ENCODE measurements around the gene GUCY2D.

The GUCY2D gene

DNA sequence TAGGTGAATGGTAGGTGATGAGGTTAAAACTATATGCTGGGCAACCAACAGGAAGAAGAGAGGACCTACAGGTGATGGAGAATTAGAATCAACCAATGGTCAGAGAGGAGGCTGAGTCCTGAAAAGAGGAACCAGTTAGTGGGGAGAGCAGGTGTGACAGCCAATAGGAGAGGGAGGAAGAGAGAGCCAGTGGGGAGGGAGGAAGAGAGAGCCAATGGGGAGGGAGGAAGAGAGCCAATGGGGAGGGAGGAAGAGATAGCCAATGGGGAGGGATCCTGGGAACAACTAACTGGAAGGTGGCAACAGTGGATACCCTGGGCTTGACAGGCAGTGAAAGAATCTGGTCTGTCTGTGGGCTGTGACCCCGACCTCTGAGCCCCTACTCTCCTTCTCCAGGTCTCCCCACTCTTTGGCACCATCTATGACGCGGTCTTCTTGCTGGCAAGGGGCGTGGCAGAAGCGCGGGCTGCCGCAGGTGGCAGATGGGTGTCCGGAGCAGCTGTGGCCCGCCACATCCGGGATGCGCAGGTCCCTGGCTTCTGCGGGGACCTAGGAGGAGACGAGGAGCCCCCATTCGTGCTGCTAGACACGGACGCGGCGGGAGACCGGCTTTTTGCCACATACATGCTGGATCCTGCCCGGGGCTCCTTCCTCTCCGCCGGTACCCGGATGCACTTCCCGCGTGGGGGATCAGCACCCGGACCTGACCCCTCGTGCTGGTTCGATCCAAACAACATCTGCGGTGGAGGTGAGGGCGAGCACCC lies 3.7 kb downstream of the GUCY2D start:
- H3K4me3 ChIP-seq (replicated peaks; ENCODE audit: insufficient read depth, low read length), result no peak overlapping the region
- H3K27me3 ChIP-seq (ENCODE audit: insufficient read depth, poor library complexity, severe bottlenecking), result no peaks in the 10 kb centered on the region
- TF ChIP-seq POLR2AphosphoS5 (IDR thresholded peaks at IDR 0.05; ENCODE audit: low read depth) (no peak), GABPA (IDR thresholded peaks at IDR 0.05; ENCODE audit: low read depth) (no peak), SPI1 (IDR thresholded peaks at IDR 0.05; ENCODE audit: borderline replicate concordance, low read depth) (no peak)
- TF ChIP-seq, protein P1, sequence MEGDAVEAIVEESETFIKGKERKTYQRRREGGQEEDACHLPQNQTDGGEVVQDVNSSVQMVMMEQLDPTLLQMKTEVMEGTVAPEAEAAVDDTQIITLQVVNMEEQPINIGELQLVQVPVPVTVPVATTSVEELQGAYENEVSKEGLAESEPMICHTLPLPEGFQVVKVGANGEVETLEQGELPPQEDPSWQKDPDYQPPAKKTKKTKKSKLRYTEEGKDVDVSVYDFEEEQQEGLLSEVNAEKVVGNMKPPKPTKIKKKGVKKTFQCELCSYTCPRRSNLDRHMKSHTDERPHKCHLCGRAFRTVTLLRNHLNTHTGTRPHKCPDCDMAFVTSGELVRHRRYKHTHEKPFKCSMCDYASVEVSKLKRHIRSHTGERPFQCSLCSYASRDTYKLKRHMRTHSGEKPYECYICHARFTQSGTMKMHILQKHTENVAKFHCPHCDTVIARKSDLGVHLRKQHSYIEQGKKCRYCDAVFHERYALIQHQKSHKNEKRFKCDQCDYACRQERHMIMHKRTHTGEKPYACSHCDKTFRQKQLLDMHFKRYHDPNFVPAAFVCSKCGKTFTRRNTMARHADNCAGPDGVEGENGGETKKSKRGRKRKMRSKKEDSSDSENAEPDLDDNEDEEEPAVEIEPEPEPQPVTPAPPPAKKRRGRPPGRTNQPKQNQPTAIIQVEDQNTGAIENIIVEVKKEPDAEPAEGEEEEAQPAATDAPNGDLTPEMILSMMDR (IDR thresholded peaks at IDR 0.05; ENCODE audit: insufficient read depth, low read length), result no peak
- TF ChIP-seq, protein P2, sequence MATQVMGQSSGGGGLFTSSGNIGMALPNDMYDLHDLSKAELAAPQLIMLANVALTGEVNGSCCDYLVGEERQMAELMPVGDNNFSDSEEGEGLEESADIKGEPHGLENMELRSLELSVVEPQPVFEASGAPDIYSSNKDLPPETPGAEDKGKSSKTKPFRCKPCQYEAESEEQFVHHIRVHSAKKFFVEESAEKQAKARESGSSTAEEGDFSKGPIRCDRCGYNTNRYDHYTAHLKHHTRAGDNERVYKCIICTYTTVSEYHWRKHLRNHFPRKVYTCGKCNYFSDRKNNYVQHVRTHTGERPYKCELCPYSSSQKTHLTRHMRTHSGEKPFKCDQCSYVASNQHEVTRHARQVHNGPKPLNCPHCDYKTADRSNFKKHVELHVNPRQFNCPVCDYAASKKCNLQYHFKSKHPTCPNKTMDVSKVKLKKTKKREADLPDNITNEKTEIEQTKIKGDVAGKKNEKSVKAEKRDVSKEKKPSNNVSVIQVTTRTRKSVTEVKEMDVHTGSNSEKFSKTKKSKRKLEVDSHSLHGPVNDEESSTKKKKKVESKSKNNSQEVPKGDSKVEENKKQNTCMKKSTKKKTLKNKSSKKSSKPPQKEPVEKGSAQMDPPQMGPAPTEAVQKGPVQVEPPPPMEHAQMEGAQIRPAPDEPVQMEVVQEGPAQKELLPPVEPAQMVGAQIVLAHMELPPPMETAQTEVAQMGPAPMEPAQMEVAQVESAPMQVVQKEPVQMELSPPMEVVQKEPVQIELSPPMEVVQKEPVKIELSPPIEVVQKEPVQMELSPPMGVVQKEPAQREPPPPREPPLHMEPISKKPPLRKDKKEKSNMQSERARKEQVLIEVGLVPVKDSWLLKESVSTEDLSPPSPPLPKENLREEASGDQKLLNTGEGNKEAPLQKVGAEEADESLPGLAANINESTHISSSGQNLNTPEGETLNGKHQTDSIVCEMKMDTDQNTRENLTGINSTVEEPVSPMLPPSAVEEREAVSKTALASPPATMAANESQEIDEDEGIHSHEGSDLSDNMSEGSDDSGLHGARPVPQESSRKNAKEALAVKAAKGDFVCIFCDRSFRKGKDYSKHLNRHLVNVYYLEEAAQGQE (IDR thresholded peaks at IDR 0.05; ENCODE audit: insufficient replicate concordance, low read depth), result no peak
- no peak overlapping the region for H3K27ac ChIP-seq (replicated peaks)
- no peak for DNase-seq (ENCODE audit: low read depth in 1 of 2, low spot score in 1 of 2)

GRCh38 chr17:8006836-8007680 lies 4.6 kb downstream of the GUCY2D start:
- Histone ChIP-seq H3K27ac (replicated peaks) (no peak overlapping the region), H3K27me3 (ENCODE audit: insufficient read depth, poor library complexity, severe bottlenecking) (no peaks in the 10 kb centered on the region), H3K4me3 (replicated peaks; ENCODE audit: insufficient read depth, low read length) (no peak overlapping the region)
- no peak for TF ChIP-seq GABPA (IDR thresholded peaks at IDR 0.05; ENCODE audit: low read depth)
- TF ChIP-seq, protein P1 (IDR thresholded peaks at IDR 0.05; ENCODE audit: insufficient read depth, low read length), result no peak
- TF ChIP-seq SPI1 (IDR thresholded peaks at IDR 0.05; ENCODE audit: borderline replicate concordance, low read depth), result no peak
- TF ChIP-seq, protein P2 (IDR thresholded peaks at IDR 0.05; ENCODE audit: insufficient replicate concordance, low read depth), result no peak
- TF ChIP-seq POLR2AphosphoS5 (IDR thresholded peaks at IDR 0.05; ENCODE audit: low read depth), result no peak
- DNase-seq (ENCODE audit: low read depth in 1 of 2, low spot score in 1 of 2), result no peak

DNA sequence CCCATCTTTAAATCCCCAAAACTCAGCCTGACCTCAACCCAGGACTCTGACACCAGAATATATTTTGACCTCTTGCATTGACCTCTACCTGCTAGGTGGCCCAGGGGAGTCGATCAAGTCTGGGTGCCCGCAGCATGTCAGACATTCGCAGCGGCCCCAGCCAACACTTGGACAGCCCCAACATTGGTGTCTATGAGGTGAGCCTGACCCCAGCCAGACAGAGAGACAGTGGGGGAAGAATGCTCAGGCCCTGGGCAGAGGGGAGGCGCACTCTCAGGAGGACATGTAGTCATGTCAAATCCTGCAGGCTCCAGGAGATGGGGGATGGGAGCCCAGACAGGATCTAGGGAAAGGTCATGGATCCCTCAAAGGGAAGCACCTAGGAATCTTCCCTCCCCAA lies 5.4 kb downstream of the GUCY2D start:
- TF ChIP-seq SPI1 (IDR thresholded peaks at IDR 0.05; ENCODE audit: borderline replicate concordance, low read depth) (no peak), POLR2AphosphoS5 (IDR thresholded peaks at IDR 0.05; ENCODE audit: low read depth) (no peak), GABPA (IDR thresholded peaks at IDR 0.05; ENCODE audit: low read depth) (no peak)
- TF ChIP-seq, protein P1 (IDR thresholded peaks at IDR 0.05; ENCODE audit: insufficient read depth, low read length), result no peak
- TF ChIP-seq, protein P2 (IDR thresholded peaks at IDR 0.05; ENCODE audit: insufficient replicate concordance, low read depth), result no peak
- Histone ChIP-seq H3K27me3 (ENCODE audit: insufficient read depth, poor library complexity, severe bottlenecking) (no peaks in the 10 kb centered on the region), H3K4me3 (replicated peaks; ENCODE audit: insufficient read depth, low read length) (no peak overlapping the region), H3K27ac (replicated peaks) (no peak overlapping the region)
- no peak for DNase-seq (ENCODE audit: low read depth in 1 of 2, low spot score in 1 of 2)
